Fibroblast of pulmonary artery (primary cell): ENCODE results near the gene MYL12B.
"Not testable (repeated sequence)": the region's sequence is repeated elsewhere in the genome, so short reads cannot be mapped to it uniquely, and the experiment has no call there.

Experiments used
- DNase-seq: peaks from one replicate; pipeline ENCODE4 v3.0.0-alpha.2; 2010; ENCODE audit warnings: low read depth
- H3K4me3 ChIP-seq: replicated peaks from 2 replicates; pipeline ENCODE4 v1.5.1; 2011; ENCODE audit warnings: low read depth, mild to moderate bottlenecking, control low read depth, low read length, moderate library complexity
- TF ChIP-seq, protein P1 (sequence below): IDR thresholded peaks from 2 replicates; pipeline ENCODE4 v1.5.1; 2011; ENCODE audit warnings: mild to moderate bottlenecking, control low read depth, low read length, inconsistent platforms; ENCODE audit errors: missing control alignments

Gene MYL12B

DNA sequence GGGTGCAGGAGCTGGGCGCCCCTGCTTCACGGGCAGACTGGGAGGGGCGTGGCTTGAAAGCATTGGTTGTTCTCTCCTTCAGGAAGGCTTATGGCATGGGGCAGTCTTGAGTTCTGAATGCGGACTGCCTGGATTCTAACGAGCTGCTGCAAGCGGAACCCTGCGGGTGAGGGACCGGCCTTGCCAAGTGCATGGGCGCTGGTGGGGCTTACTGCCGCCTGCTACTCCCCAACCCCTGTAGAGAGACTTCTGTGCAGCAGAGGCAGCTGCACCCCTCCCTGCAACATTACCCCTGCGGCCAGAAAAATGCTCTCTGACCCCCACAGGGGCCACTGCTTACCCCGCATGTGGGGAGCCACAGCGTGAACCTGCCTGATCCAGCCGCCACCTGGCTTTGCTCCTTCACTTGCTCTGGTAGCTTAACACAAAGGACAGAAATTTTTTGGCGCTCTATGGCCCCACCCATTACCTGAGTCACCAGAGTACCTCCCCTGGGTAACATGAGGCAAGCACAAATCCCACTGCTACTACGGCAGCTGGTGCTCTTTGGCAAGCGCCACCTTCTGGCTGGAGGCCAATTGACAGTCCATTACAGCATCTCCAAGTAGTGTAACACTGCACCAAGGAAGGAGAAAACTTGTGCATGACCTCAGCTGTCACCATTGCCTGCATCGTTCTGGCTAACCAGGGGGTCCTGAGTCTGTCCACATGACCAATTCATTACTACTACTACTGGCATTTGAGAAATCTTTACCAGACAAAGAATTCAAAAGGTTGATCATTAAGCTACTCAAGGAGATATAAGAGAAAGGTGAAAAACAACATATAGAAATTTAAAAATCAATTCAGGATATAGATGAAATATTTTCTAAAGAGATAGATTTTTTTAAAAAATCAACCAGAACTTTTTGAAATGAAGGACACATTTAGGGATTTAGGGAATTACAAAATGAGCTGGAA, 35.4 kb downstream of the MYL12B start:
- DNase-seq: peak; percentile 88
- TF ChIP-seq, protein P1, sequence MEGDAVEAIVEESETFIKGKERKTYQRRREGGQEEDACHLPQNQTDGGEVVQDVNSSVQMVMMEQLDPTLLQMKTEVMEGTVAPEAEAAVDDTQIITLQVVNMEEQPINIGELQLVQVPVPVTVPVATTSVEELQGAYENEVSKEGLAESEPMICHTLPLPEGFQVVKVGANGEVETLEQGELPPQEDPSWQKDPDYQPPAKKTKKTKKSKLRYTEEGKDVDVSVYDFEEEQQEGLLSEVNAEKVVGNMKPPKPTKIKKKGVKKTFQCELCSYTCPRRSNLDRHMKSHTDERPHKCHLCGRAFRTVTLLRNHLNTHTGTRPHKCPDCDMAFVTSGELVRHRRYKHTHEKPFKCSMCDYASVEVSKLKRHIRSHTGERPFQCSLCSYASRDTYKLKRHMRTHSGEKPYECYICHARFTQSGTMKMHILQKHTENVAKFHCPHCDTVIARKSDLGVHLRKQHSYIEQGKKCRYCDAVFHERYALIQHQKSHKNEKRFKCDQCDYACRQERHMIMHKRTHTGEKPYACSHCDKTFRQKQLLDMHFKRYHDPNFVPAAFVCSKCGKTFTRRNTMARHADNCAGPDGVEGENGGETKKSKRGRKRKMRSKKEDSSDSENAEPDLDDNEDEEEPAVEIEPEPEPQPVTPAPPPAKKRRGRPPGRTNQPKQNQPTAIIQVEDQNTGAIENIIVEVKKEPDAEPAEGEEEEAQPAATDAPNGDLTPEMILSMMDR: peak; percentile 23

DNA sequence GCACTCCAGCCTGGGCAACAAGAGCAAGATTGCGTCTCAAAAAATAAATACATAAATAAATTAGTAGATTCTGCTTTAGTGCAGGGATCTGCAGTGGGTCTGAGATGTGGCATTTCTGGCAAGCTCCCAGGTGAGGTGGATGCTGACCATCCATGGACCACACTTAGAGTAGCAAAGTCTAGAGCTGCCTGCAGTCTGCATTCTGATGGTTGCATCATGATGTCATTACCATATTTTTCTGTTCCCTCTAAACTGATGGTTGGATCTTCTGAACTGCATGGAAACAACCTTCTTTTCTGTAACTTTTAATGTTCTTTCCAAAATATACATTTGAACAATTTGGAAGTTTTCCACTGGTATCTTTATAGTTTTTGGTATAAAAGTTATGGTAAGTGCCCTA, 42.9 kb downstream of the MYL12B start:
- TF ChIP-seq, protein P1: no peak

More for the DNA sequence above, 35.4 kb downstream of the MYL12B start:
- H3K4me3 ChIP-seq: peak overlapping the region; percentile 59

DNA sequence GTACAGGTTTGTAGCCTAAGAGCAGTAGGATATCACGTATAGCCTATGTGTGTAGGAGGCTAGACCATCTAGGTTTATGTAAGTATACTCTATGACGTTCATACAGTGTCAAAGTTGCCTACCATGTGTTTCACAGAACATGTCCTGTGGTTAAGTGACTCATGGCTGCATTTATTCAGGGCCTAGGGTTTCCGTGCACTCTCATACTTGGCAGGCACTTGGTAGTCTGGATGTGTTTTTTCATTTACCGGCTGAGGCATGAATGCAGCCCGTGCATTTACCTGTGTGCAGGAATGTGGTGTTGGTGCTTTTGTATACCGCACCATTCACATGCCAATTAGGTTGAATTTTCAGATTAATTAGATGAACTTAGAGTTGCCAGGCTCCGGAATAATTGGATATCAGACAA, 43.4 kb downstream of the MYL12B start:
- H3K4me3 ChIP-seq: no peak overlapping the region
- peak; percentile 98 for DNase-seq
- TF ChIP-seq, protein P1: no peak

More for the DNA sequence above, 42.9 kb downstream of the MYL12B start:
- no peak overlapping the region for H3K4me3 ChIP-seq
- DNase-seq: no peak

DNA sequence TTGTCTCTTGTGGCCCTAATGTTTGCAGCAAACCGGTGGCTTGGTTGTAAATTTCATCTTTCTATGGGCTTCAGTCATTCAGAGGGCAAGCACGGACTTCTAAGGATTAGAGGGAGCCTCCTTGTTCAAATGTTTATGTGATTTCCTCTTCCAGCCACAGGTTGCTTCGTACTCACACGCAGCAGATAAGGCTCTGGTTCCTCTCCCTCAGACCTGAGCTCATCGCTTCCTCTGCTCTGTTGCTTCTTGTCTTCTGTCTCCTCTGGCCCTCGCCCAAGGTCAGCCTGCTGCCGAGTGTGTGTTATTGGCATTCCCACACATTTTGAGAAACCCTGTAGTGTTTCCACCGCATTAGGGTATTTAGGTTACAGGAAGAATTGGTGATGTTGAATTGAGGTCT, 44.0 kb downstream of the MYL12B start:
- TF ChIP-seq, protein P1: no peak
- no peak overlapping the region for H3K4me3 ChIP-seq
- peak; percentile 87 for DNase-seq

DNA sequence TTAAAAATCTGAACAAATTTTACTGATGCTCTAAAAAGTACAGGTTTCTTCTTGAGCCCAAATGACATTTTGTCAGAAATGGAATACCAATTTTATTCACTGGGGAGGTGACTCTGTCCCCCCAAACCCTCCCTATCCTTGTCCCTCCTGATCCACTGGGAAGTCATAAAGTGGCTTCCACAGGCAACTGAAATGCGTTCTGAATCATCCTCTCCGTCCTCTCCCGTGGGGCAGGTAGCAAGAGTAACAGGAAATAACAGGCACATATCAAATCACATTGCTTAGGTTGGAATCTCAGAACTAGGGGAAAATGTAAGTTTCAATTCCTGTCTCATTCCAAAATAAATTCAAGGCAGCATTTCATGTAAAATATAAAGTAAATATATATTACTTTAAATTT, 44.5 kb downstream of the MYL12B start:
- DNase-seq: no peak
- TF ChIP-seq, protein P1: no peak
- no peak overlapping the region for H3K4me3 ChIP-seq

DNA sequence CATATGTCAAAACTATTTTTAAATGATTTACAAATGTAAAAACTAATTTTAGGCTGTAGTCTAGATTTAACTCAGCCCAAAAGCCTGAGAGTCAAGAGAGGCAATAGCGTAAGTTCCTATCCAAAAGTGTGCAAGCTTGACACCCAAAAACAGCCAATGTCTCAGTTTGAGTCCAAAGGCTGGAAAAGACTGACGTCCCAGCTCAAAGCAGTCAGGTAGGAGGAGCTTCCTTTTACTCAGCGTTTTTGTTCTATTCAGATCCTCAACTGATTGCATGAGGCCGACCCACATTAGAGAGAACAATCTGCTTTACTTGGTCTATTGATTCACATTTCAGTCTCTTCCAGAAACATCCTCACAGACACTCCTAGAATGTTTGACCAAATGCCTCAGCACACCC, 51.8 kb downstream of the MYL12B start:
- no peak for DNase-seq
- TF ChIP-seq, protein P1: no peak
- H3K4me3 ChIP-seq: no peak overlapping the region

DNA sequence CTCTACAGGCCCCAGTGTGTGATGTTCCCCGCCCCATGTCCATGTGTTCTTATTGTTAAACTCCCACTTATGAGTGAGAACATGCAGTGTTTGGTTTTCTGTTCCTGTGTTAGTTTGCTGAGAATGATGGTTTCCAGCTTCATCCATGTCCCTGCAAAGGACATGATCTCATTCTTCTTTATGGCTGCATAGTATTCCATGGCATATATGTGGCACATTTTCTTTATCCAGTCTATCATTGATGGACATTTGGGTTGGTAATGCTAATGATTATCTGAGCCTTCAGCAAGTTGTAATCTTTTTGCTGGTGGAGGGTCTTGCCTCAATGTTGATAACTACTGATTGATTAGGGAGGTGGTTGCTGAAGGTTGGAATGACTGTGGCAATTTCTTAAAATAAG, 53.4 kb downstream of the MYL12B start:
- not testable (repeated sequence) for DNase-seq, H3K4me3 ChIP-seq
